IMR-90 (cell line): Measurements from ENCODE around the gene ARRDC3. TPM values are rescaled to one million over a fixed set of nuclear protein-coding genes. Genes with fewer than 3 reads are reported as not detected.

Experiments used
- ATAC-seq: fragments of 200-7000 bp; cut with Tn5 transposase; 2 replicates; pipeline ENCODE4 v1.9.1; 2020; ENCODE audit warnings: low read depth, mild to moderate bottlenecking, moderate library complexity
- BruUV-seq: library from RNA; stranded (reverse); fragments of 400-500 nt; replicated peaks from 2 replicates; lab custom pipeline; 2021; lab: Mats Ljungman, UMichigan
- CTCF ChIA-PET: fragments of 300-600 bp; formaldehyde crosslinking; extraction: SDS; loops from one replicate; lab custom pipeline; 2021; ENCODE audit warnings: antibody characterized with exemption; lab: Yijun Ruan, JAX
- POLR2A ChIA-PET: fragments of 300-600 bp; sonication (Branson Sonifier 250); formaldehyde crosslinking; loops from one replicate; lab custom pipeline; 2022; ENCODE audit warnings: antibody characterized with exemption; ENCODE audit not compliant: unreplicated experiment; lab: Charles Lee
- DNase-seq: peaks from one replicate; pipeline ENCODE4 v3.0.0; 2013
- H2AFZ ChIP-seq: replicated peaks from 2 replicates; pipeline ENCODE3; 2013; ENCODE audit warnings: low read length, mild to moderate bottlenecking; ENCODE audit not compliant: poor library complexity
- H2AK5ac ChIP-seq: 2 replicates; pipeline ENCODE4 v1.6.1; 2013; ENCODE audit warnings: low read depth, low read length, inconsistent platforms
- H2AK9ac ChIP-seq: replicated peaks from 2 replicates; pipeline ENCODE3; 2013; ENCODE audit warnings: mild to moderate bottlenecking, low read depth, low read length, moderate library complexity; ENCODE audit not compliant: poor library complexity
- H2BK120ac ChIP-seq: 2 replicates; pipeline ENCODE4 v1.6.1; 2013; ENCODE audit warnings: low read depth, low read length, inconsistent platforms
- H2BK15ac ChIP-seq: 3 replicates; pipeline ENCODE4 v1.6.1; 2013; ENCODE audit warnings: low read depth, low read length, inconsistent platforms
- H2BK20ac ChIP-seq: 2 replicates; pipeline ENCODE4 v1.6.1; 2013; ENCODE audit warnings: low read depth, mild to moderate bottlenecking, inconsistent platforms, low read length, moderate library complexity
- H2BK5ac ChIP-seq: 2 replicates; pipeline ENCODE4 v1.6.1; 2013; ENCODE audit warnings: mild to moderate bottlenecking, low read depth, low read length, inconsistent platforms; ENCODE audit not compliant: poor library complexity, severe bottlenecking
- H3K14ac ChIP-seq: replicated peaks from 2 replicates; pipeline ENCODE4 v1.6.1; 2013; ENCODE audit warnings: low read depth, low read length, inconsistent platforms
- H3K18ac ChIP-seq: 2 replicates; pipeline ENCODE4 v1.6.1; 2013; ENCODE audit warnings: low read depth, low read length, control low read depth
- H3K23ac ChIP-seq: 2 replicates; pipeline ENCODE4 v1.6.1; 2013; ENCODE audit warnings: low read depth, low read length, inconsistent platforms
- H3K27ac ChIP-seq: 2 replicates; pipeline ENCODE4 v1.5.1; 2013; ENCODE audit warnings: mild to moderate bottlenecking, control low read depth, low read length; ENCODE audit not compliant: insufficient read depth
- H3K27me3 ChIP-seq: 2 replicates; pipeline ENCODE4 v1.6.1; 2013; ENCODE audit warnings: low read length; ENCODE audit not compliant: control insufficient read depth, insufficient read depth
- H3K36me3 ChIP-seq: 2 replicates; pipeline ENCODE4 v1.6.1; 2013; ENCODE audit warnings: low read length, mixed read lengths; ENCODE audit not compliant: control insufficient read depth, insufficient read depth
- H3K4ac ChIP-seq: 2 replicates; pipeline ENCODE4 v1.6.1; 2013; ENCODE audit warnings: low read depth, low read length, inconsistent platforms
- H3K4me1 ChIP-seq: 2 replicates; pipeline ENCODE4 v1.6.1; 2013; ENCODE audit warnings: low read length, mixed read lengths; ENCODE audit not compliant: control insufficient read depth, insufficient read depth
- H3K4me2 ChIP-seq: 2 replicates; pipeline ENCODE4 v1.6.1; 2013; ENCODE audit warnings: low read depth, mild to moderate bottlenecking, control low read depth, low read length, moderate library complexity
- H3K4me3 ChIP-seq: 2 replicates; pipeline ENCODE4 v1.5.1; 2013; ENCODE audit warnings: low read depth, mild to moderate bottlenecking, control low read depth, low read length, moderate library complexity; ENCODE audit not compliant: insufficient read depth
- H3K56ac ChIP-seq: 2 replicates; pipeline ENCODE4 v1.6.1; 2013; ENCODE audit warnings: low read length, inconsistent platforms; ENCODE audit not compliant: insufficient read depth; ENCODE audit errors: extremely low read depth
- H3K79me1 ChIP-seq, 2 experiments: 2 replicates each; pipeline ENCODE4 v1.6.1; 2013; ENCODE audit warnings: low read length in 2 of 2, inconsistent platforms in 1 of 2, low read depth in 1 of 2
- H3K9ac ChIP-seq: 2 replicates; pipeline ENCODE4 v1.6.1; 2013; ENCODE audit warnings: low read depth, low read length, control low read depth
- H3K9me1 ChIP-seq: 2 replicates; pipeline ENCODE4 v1.6.1; 2013; ENCODE audit warnings: low read length, inconsistent platforms; ENCODE audit not compliant: insufficient read depth
- H3K9me3 ChIP-seq: 2 replicates; pipeline ENCODE4 v1.6.1; 2013; ENCODE audit warnings: low read length; ENCODE audit not compliant: control insufficient read depth, insufficient read depth
- H4K20me1 ChIP-seq: 2 replicates; pipeline ENCODE4 v1.6.1; 2013; ENCODE audit warnings: low read length, inconsistent platforms; ENCODE audit not compliant: insufficient read depth
- H4K5ac ChIP-seq: 2 replicates; pipeline ENCODE4 v1.6.1; 2013; ENCODE audit warnings: mild to moderate bottlenecking, low read depth, low read length, control low read depth
- H4K8ac ChIP-seq, 2 experiments: 2 replicates each; pipeline ENCODE4 v1.6.1; 2013; ENCODE audit warnings: low read depth in 2 of 2, low read length in 2 of 2, control low read depth in 1 of 2, inconsistent platforms in 1 of 2
- H4K91ac ChIP-seq: 2 replicates; pipeline ENCODE4 v1.6.1; 2013; ENCODE audit warnings: low read depth, low read length, inconsistent platforms; ENCODE audit not compliant: insufficient read depth
- NFE2L2 ChIP-seq: fragments of 150-350 bp; IDR thresholded peaks from 2 replicates; pipeline ENCODE4 v1.6.1; 2016; ENCODE audit warnings: low read depth, mild to moderate bottlenecking, low read length
- RAD21 ChIP-seq: IDR thresholded peaks from 2 replicates; pipeline ENCODE4 v1.6.1; 2012; ENCODE audit warnings: low read length, improper control_type of control experiment
- WGBS, 2 experiments: methylation state at CpG; one replicate each; pipeline versions ENCODE4 v1.1.5 to v1.1.7; 2013; ENCODE audit warnings: missing lambda C conversion rate in 2 of 2; ENCODE audit not compliant: insufficient read length in 1 of 2; ENCODE audit errors: extremely low coverage in 2 of 2; 5-methylcytosine and 5-hydroxymethylcytosine counted together
- dilution Hi-C: fragments of 300-500 bp; cut with HindIII; formaldehyde crosslinking; loops from one replicate; pipeline ENCODE4 v1.14.3; 2018; ENCODE audit warnings: low sequenced_read_pairs; ENCODE audit not compliant: unreplicated experiment
- in situ Hi-C: fragments of 300-500 bp; cut with MboI; formaldehyde crosslinking; loops from 3 replicates; pipeline ENCODE4 v1.14.3; 2019; ENCODE audit warnings: low sequenced_read_pairs, inconsistent platforms, mixed read lengths
- intact Hi-C: fragments of 100-400 bp; cut with micrococcal nuclease; formaldehyde crosslinking; loops from 2 replicates; pipeline ENCODE4 v1.10.0; 2022
- polyA plus RNA-seq, 3 experiments: library from polyadenylated mRNA; depleted of rRNA; stranded (reverse); fragments of >200 nt; gene quantifications; 2 replicates each; pipeline ENCODE4 v1.2.3, GENCODE V29; 2012; ENCODE audit warnings: low replicate concordance in 1 of 3
- total RNA-seq: library from RNA; depleted of rRNA; stranded (reverse); fragments of >200 nt; gene quantifications from 2 replicates; pipeline ENCODE4 v1.2.3, GENCODE V29; 2012

ARRDC3 gene
- total and polyA plus RNA-seq, 2 of the 4 experiments (the other 2 are of a cell fraction) = 19.3 to 86.7 TPM

GRCh38 chr5:91409304-91409703 lies 26.2 kb upstream of the ARRDC3 start:
- H3K23ac ChIP-seq = no peak overlapping the region
- no peaks in the 10 kb centered on the region for H3K79me1 ChIP-seq
- H4K5ac ChIP-seq = no peak overlapping the region
- H3K56ac ChIP-seq = no peak overlapping the region
- no peaks in the 10 kb centered on the region for H3K9me1 ChIP-seq
- H3K4ac ChIP-seq = no peak overlapping the region
- intact Hi-C loops (no loop called here), dilution Hi-C loops (loop anchor here (25.0 kb wide), 1 partner anchor 547 kb away; no protein-coding TSS in a partner anchor), in situ Hi-C loops (no loop called here)
- H3K9me3 ChIP-seq = no peaks in the 10 kb centered on the region
- H3K4me3 ChIP-seq = no peak overlapping the region
- no peaks in the 10 kb centered on the region for H3K4me1 ChIP-seq
- H3K27me3 ChIP-seq = no peaks in the 10 kb centered on the region
- H2BK5ac ChIP-seq = no peak overlapping the region
- ChIA-PET CTCF (no interaction called here), POLR2A (no interaction called here)
- no peak overlapping the region for H3K18ac ChIP-seq
- DNase-seq (no peak), ATAC-seq (no peak)
- H3K4me2 ChIP-seq = no peak overlapping the region
- H4K91ac ChIP-seq = no peak overlapping the region
- H3K27ac ChIP-seq = no peak overlapping the region
- H2BK120ac ChIP-seq = no peak overlapping the region
- H2AK5ac ChIP-seq = no peak overlapping the region
- H2BK20ac ChIP-seq = no peak overlapping the region
- H3K9ac ChIP-seq = no peak overlapping the region
- BruUV-seq = no TSS peak
- TF ChIP-seq NFE2L2 (no peak), RAD21 (no peak)
- H3K14ac ChIP-seq = no peak overlapping the region
- WGBS, 2 experiments = no CpG with 5 or more reads among the region's 1 CpG
- no peak overlapping the region for H2BK15ac ChIP-seq
- no peak overlapping the region for H4K8ac ChIP-seq
- no peaks in the 10 kb centered on the region for H4K20me1 ChIP-seq
- no peak overlapping the region for H2AFZ ChIP-seq
- H3K36me3 ChIP-seq = no peaks in the 10 kb centered on the region
- no peak overlapping the region for H2AK9ac ChIP-seq
